ENCODE results near the gene TSSK3. TPM values are rescaled to one million over a fixed set of nuclear protein-coding genes. Genes with fewer than 3 reads are reported as not detected.

TSSK3 gene
- polyA plus RNA-seq, 1 donor (not counting 4 experiments of a cell fraction or from before 2014, with no cell fraction given) = 0.14 TPM

DNA sequence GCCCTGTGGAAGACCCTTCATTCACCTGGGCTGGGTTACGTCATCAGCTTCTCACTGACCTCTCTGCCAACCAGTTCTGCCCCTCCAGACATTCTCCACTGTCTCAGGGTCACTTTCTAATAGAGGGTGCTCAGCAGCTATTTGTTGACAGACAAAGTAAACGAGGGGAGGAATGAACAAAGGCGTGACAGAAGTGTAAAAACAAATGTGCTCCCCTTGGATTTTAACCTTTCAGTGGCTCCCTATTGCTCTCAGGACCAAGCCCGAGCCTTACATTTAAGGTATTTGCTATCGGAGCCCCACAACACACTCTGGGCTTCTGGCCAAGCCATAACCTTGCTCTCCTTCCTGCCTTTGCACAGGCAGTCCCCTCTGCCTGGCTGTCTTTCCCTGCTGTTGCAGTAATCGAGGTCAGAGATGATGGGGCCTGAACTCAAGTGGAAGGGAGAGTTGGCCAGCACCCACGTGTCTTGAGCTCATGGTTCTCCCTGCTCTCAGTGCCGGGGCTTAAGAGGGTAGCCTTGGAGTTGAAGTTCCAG is 17.0 kb upstream of the TSSK3 start:
- no peak overlapping the region for H2AFZ ChIP-seq (ENCODE audit: control insufficient read depth, low read length)
- H3K27me3 ChIP-seq (ENCODE audit: control insufficient read depth, extremely low read depth, insufficient read depth, low read length) = peaks cover 7% of the 10 kb centered on the region
- no peak overlapping the region for H3K4me3 ChIP-seq (ENCODE audit: control insufficient read depth in 2 of 3, extremely low read depth in 1 of 3, insufficient read depth in 2 of 3, low read depth in 1 of 3, low read length in 3 of 3)
- H3K36me3 ChIP-seq (ENCODE audit: control insufficient read depth in 2 of 2, extremely low read depth in 1 of 2, insufficient read depth in 2 of 2, low read length in 2 of 2) = no peaks in the 10 kb centered on the region
- no peak for FAIRE-seq
- H4K20me1 ChIP-seq (ENCODE audit: control insufficient read depth, extremely low read depth, insufficient read depth, low read length) = no peaks in the 10 kb centered on the region
- H3K79me2 ChIP-seq (ENCODE audit: control insufficient read depth, insufficient read depth, low read length) = no peaks in the 10 kb centered on the region
- no peak overlapping the region for H3K9ac ChIP-seq (ENCODE audit: control insufficient read depth, extremely low read depth, insufficient read depth, low read length)
- TF ChIP-seq EZH2 (IDR thresholded peaks at IDR 0.05; ENCODE audit: low read length) = no peak
- TF ChIP-seq, protein P1, sequence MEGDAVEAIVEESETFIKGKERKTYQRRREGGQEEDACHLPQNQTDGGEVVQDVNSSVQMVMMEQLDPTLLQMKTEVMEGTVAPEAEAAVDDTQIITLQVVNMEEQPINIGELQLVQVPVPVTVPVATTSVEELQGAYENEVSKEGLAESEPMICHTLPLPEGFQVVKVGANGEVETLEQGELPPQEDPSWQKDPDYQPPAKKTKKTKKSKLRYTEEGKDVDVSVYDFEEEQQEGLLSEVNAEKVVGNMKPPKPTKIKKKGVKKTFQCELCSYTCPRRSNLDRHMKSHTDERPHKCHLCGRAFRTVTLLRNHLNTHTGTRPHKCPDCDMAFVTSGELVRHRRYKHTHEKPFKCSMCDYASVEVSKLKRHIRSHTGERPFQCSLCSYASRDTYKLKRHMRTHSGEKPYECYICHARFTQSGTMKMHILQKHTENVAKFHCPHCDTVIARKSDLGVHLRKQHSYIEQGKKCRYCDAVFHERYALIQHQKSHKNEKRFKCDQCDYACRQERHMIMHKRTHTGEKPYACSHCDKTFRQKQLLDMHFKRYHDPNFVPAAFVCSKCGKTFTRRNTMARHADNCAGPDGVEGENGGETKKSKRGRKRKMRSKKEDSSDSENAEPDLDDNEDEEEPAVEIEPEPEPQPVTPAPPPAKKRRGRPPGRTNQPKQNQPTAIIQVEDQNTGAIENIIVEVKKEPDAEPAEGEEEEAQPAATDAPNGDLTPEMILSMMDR (optimal IDR thresholded peaks at IDR 0.05 in 1 of 3, IDR thresholded peaks at IDR 0.05 in 1 of 3, conservative IDR thresholded peaks at IDR 0.05 in 1 of 3; ENCODE audit: extremely low read depth in 1 of 3, insufficient read depth in 2 of 3, low read length in 3 of 3) = no peak
- dilution Hi-C loops (cut with MboI; ENCODE audit: extremely low pct_ligation_motif_present, low sequenced_read_pairs) = no loop called here
- H3K4me2 ChIP-seq (ENCODE audit: control insufficient read depth, extremely low read depth, insufficient read depth, low read depth, low read length) = no peak overlapping the region
- no peaks in the 10 kb centered on the region for H3K9me3 ChIP-seq (ENCODE audit: control insufficient read depth, low read depth, low read length)
- no peak for DNase-seq (ENCODE audit: low read depth, low spot score)
- H3K4me1 ChIP-seq (ENCODE audit: control insufficient read depth, extremely low read depth, insufficient read depth, low read length) = peaks cover 6% of the 10 kb centered on the region
- H3K9me1 ChIP-seq (ENCODE audit: control insufficient read depth, extremely low read depth, insufficient read depth, low read length) = no peaks in the 10 kb centered on the region
- no peak overlapping the region for H3K27ac ChIP-seq (ENCODE audit: control insufficient read depth, insufficient read depth, low read length)

DNA sequence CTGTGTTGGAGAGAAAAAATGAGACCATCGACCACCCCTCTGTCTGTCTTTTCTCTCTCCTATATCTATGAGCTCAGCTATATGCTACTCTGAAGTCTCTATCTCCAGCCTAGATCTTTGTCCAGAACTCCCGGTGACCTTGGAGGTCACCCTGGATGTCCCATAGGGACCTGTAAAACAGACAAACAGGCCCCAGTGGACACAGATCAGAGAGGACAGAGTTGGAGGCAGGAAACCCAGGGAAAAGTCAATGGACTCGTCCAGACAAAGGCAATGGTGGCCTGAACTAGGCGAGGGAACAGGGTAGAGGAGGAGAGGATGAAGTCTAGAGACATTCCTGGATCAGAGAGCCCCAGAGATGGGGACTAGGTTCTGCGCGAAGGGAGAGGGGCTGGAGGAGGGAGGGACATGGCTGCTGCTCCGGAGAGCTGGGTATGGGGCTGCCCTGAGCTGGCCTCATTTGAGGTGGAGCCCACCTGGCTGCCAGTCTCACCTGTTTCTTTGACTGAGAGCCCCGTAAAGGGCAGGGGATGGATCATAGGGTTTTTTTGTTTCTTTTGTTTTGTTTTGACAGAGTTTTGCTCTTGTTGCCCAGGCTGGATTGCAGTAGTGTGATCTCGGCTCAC is 15.7 kb upstream of the TSSK3 start:
- DNase-seq (ENCODE audit: low read depth, low spot score) = no peak
- Histone ChIP-seq H3K27ac (ENCODE audit: control insufficient read depth, insufficient read depth, low read length) (no peak overlapping the region), H3K36me3 (ENCODE audit: control insufficient read depth in 2 of 2, extremely low read depth in 1 of 2, insufficient read depth in 2 of 2, low read length in 2 of 2) (no peaks in the 10 kb centered on the region), H3K79me2 (ENCODE audit: control insufficient read depth, insufficient read depth, low read length) (no peaks in the 10 kb centered on the region), H3K4me3 (ENCODE audit: control insufficient read depth in 2 of 3, extremely low read depth in 1 of 3, insufficient read depth in 2 of 3, low read depth in 1 of 3, low read length in 3 of 3) (no peak overlapping the region), H2AFZ (ENCODE audit: control insufficient read depth, low read length) (no peak overlapping the region), H3K9me3 (ENCODE audit: control insufficient read depth, low read depth, low read length) (no peaks in the 10 kb centered on the region), H3K27me3 (ENCODE audit: control insufficient read depth, extremely low read depth, insufficient read depth, low read length) (peaks cover 7% of the 10 kb centered on the region), H3K4me2 (ENCODE audit: control insufficient read depth, extremely low read depth, insufficient read depth, low read depth, low read length) (no peak overlapping the region), H3K4me1 (ENCODE audit: control insufficient read depth, extremely low read depth, insufficient read depth, low read length) (peaks cover 5% of the 10 kb centered on the region), H3K9ac (ENCODE audit: control insufficient read depth, extremely low read depth, insufficient read depth, low read length) (no peak overlapping the region), H3K9me1 (ENCODE audit: control insufficient read depth, extremely low read depth, insufficient read depth, low read length) (no peaks in the 10 kb centered on the region), H4K20me1 (ENCODE audit: control insufficient read depth, extremely low read depth, insufficient read depth, low read length) (no peaks in the 10 kb centered on the region)
- FAIRE-seq = no peak
- dilution Hi-C loops (cut with MboI; ENCODE audit: extremely low pct_ligation_motif_present, low sequenced_read_pairs) = no loop called here
- TF ChIP-seq, protein P1 (optimal IDR thresholded peaks at IDR 0.05 in 1 of 3, IDR thresholded peaks at IDR 0.05 in 1 of 3, conservative IDR thresholded peaks at IDR 0.05 in 1 of 3; ENCODE audit: extremely low read depth in 1 of 3, insufficient read depth in 2 of 3, low read length in 3 of 3) = no peak

All from keratinocyte (primary cell).